HG03457 (cell line): ENCODE measurements around the gene MRE11.
A peak's percentile ranks its signal among the peaks of the same experiment; 100 is the strongest.

Experiments
- ATAC-seq: cut with Tn5 transposase; IDR thresholded peaks from one replicate; pipeline ENCODE4 v1.9.1; 2021; ENCODE audit warnings: moderate number of reproducible peaks; ENCODE audit not compliant: unreplicated experiment

Gene MRE11

DNA sequence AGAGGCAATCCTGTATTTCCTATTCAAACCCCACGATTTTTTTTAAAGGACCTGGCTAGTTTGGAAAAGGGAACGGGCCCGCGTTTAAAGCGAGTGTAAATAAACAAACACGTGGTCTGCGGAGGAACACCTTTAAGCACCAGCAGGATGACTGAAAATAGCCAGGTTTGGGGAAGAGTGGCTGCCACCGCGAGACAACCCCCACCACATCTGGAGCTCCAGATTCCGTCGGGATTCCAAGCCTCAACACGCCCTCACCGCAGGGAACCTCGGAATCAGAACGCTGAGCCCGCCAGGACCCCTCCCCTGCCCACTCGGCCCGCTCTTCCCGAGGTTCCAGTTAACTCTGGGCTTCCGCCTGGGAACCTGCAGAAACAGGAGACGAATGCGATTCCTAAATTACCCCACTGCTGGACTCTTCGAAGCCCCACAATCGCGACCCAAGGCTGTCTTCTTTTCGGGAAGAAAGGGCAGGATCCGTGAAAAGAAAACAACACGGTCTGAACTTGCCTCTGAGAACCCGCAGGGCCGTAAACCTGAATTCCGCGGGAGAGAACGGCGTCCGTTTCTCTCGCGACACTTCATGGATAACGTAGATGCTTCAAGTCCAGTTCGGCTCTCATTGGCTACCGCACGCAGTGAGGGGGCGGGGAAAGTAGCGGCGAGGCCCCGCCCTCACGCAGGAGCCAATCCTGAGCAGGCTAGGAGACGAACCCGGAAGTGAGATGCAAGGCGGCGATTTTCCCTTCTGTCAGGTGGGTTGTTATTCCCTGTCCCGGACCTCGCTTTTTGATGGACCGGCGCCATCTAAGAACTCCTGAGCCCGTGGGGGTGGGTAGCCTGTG lies at the start of gene MRE11, which contains the start of gene ANKRD49:
MRE11 (minus strand) TSS at position 564 of the 845 bp plus-strand sequence. CDS start 1,043 bp downstream, outside the sequence.
ANKRD49 (plus strand) TSS at position 704 of the 845 bp plus-strand sequence. CDS start 2,710 bp downstream, outside the sequence.
- ATAC-seq = peak; percentile 100

DNA sequence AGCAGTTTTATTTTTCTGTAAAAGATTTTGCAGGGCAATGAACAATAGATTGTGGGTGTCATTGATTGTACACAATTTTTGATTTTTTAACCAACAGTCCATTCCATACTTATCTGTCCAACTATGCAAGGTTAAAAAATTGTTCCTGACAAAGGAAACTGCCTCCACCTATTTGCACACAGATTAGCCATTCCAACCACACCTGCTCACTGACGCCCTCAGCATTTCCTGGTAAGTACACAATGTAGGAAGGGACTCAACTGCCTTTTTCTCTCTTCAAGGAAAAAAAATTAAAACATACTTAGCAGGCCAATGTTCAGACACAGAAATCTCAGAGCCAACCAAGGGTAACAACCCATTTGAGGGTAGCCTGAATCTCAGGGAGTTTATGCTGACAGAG lies 45.8 kb upstream of the MRE11 start:
- no peak for ATAC-seq

DNA sequence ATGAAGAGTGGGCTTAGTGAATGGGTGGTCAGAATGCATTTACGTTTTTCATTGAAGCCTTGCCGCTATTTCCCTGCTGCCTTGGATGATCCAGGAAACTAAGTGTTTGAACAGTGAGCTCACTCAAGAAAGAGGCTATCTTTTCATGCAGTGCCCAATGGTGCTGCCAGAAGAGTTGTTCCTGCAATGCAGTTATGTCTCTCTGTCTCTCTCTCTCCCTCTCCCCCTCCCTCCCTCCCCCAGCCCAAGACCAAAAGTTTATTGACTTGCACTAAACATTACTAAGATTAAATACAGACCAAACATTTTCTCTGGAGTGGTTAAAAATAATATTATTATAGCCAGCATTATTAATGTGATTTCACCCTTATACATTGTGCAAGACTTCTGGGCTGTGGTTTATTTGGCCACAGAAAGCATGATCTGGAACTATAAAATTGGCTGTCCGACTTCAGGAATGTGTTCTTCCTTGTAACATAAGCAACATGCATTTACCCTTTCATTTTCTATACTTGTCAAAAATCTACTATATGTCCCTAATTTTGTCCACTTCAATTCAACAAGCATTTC lies 43.5 kb upstream of the MRE11 start:
- no peak for ATAC-seq

DNA sequence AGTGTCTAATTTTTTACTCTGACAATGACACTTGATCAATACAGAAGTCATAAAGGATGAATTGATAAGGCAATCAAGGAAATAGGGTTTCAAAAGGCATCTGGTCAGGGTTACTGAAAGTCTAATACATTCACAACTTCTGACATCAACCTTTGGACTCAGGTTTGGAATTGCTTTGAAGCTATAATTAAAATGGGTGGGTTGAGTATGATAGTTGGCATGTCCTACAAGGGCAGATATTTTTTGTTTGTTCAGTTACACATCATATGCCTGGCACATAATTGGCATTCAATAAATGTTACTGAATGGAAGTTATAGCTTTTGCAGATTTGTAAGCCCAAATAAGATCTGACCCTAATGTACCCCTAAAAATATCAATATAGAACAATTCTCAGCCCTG lies 42.7 kb upstream of the MRE11 start:
- no peak for ATAC-seq

DNA sequence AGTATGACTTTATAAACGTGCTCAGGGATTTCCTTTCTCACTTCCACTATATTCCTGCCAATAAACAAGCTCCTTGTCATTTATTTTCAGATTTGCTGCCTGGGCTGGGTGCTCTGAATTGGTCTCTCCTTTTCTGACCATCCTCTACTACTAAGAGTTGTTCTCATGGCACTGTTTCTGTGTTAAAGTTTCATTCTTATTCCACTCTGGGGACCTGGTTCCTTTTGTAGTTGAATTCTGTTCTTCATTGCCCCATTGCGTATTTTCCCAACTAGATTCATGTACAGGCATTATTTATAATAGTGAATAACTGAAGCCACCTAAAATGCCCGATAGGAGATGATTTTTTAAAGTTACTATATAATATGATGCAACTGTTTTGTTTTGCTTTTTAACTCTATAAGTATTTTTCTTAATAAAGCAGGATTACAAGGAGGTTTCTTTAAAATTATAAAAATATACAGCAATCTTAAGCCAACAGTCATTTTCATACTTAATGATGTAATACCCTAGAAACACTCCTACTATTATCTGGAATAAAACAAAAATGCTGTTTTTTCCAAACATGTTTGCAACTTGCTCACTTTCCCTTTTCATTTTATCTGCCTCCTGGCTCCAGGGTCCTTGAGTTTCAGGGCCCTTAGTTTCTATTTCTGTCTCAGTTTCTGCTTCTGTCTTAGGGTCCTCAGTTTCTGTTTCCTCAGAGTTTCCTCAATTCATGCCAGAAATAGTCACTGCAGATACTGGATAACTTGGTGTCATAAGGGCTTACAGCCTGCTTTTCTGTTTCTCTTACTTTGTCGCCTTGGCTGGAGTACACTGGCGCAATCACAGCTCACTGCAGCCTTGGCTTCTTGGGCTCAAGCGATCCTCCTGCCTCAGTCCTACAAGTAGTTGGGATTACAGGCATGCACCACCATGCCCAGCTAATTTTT lies 40.3 kb upstream of the MRE11 start:
- no peak for ATAC-seq

DNA sequence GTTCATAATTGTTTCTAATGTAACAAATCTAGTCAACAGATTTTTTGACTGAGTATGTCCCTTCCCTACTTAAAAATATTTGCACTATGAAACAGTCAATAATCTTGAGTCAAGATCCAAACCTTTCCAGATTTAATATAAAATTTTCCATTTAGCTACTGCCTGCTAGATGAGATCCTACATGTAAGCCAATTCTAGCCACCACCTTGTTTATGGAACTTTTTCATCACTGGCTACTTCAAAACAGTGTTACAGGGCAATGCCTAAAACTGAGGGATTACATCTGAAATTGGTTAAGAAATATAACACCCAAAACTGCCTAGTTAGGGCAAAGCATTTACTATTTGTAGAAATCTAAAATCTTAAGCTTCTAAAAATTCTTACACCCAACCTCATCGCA lies 39.6 kb upstream of the MRE11 start:
- ATAC-seq = no peak

DNA sequence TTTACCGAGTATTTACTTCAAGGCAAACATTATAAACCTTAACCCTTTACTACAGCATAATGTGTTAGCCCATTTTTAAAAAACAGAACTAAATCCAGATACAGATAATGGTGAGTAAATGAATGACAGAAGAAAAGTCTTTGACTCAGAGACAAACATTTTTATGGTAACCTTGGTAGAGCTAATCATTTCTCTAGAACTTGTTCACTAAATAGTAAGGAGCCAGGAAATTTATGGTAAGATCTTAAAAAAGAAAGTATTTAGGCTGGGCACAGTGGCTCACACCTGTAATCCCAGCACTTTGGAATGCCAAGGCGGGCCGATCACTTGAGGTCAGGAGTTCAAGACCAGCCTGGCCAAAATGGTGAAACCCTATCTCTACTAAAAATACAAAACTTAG lies 38.6 kb upstream of the MRE11 start:
- no peak for ATAC-seq

DNA sequence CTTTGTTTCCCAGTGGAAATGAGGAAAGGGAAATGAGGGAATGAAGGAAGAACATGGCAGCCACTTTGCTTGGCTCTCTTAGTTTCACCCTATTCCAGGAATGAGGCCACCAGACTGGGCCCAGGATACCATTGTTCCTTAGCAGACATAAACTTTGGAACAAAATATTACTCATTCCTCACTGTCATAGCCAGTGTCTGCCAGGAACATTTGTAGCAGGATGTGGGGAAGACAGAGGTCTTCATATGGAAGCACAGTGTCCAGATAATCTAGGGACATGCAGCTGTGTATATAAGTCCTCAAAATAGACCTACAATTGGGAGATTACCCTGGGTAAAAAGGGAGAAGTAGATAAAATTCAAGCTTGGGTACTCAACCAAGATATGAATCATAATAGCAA lies 34.9 kb upstream of the MRE11 start:
- ATAC-seq = no peak

DNA sequence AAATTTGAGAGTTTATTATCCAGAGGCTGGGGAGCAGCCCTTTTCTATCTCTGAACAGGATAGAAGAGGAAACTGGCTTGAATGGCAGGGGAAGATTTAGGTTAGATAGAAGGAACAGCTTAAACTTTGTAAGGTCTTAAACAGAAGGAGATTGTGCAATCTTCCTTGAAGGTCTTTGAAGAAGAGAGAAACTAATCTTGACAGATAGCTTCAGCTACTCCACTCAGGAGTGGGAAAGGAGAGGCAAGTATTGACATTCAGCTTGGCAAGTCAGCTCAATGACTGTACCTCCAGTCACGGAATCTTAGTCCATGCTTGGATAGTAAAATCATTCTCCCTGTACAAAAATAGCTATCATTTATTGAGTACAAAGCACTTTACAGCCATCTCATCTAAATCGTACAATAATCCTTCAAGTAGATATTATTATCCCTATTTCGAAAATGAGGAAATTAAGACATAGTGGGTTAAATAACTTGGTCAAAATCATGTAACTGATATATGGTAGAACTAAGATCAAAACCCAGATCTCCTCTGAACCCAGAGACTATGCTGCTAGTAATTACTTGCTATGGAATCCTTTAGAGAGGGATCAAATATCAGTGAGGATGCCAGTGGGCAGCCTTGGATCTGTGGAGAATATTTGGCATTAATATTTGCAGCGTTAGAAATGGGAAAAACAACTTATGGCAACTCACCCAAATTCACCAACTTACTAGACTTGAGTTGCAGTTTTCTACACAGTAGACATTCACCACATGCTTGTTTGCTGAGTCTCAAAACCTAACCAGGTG lies 33.2 kb upstream of the MRE11 start:
- no peak for ATAC-seq

DNA sequence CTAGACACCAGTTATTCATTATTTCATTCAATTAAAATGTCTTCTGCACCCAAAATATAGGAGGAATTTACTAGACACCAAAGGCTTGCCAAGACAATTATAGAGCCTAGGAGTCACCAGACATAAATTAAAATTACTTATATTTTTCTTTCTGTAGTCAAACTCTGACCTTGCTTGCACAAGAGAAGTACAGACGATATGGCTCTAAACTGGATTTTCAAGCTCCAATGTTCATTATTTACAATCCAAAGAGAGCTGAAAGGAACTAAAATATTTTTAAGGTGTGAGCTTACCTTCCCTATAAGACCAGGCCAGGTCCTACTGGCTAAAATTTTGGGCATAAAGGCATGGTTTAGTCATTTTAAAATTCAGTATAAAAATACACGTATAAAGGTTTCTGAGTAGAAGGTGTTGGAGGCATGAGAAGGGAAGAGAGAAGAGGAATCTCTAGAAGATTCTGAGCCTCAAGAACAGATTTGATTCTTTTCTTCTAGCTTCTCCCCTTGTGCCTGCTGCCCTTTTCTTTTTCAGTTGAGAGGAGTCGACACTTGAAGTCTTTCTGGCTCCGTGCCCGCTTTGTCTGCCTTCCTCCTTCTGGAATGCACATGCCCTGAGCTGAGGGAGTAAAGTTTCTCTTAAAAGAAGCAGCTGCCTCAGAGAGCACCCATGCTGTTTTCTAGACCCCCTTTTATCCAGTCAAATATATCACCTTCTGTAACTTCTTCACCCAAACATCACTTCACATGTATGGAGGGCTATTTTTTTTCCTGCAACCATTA lies 32.1 kb upstream of the MRE11 start:
- no peak for ATAC-seq

DNA sequence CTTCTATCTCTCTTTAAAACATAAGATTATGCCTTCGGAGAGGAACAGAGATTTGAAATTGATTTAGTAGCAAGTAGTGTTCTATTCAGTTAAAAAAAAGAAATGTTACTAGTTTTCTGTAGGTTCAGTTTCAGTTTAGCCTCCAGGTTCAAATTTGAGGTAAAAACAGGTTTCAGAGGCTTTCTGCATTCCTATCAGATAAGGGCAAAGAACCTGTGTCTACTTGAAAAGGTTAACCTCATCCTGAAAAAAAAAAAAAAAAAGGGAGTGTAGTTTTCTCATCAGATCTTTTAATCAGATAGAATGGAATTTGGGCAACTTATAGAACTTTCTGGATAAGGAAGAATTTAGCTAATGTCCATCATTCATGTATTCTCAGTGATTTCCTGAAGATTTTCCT lies 30.7 kb upstream of the MRE11 start:
- no peak for ATAC-seq

DNA sequence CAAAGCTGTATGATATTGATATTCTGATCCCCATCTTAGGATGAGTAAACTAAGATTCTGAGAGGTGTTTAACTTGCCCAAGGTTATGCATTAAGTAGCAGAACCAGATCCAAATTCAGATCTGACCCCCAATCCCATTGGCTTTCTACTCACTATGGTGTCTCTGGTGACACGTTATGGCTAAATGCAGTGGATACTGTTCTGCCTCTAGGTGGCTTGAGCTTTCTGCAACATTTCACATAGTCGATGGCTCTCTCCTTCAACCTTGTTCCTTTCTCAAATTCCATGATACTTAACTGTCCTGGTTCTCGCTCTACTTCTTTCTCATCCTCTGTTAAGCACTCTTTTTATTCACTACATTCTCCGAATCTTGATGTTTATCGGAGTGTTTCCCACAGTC lies 28.0 kb upstream of the MRE11 start:
- ATAC-seq = no peak

DNA sequence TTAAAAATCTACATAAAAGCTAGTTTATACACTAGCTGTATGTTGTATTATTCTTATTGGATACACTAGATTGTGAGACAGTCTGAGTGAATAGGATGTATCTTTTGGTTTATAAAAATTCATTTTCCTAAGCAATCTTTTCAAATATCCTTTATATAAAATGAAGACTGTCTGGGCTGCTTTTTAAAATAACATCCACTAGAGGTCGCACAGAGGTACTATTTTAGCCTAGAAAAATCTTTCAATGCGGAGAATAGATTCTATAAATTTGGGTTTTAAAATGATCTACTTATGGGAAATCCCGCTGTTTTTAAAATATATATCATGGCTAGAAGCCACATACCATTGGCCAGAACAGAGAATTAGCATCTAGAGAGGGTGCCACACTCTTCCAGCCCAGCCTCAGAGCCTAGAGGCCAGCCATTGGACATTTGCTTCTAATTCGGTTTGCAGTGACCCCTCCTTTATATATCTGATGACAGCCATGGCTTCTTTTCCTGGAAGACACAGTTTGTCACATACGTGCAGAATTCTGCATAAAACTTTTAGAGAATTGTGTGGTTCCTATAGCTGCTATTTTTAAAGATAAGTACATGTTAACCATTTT lies 25.9 kb upstream of the MRE11 start:
- no peak for ATAC-seq

DNA sequence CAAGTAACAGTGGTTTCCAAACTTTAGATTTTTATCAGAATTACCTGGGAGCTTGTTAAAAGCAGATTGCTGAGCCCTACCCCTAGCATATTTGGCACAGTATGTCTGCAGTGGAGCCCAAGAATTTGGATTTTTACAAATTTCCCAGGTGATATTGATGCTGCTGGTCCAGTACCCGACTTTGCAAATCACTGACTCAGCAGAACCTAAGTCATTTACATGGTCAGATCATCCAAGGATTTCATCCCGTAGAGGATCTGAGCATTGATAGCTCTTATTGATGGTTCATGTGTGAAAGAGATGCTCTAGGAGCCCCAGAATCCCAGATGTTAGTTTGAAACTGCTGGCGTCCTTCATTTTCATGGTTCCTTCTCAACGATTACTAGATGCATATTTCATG lies 24.7 kb upstream of the MRE11 start:
- ATAC-seq = no peak

DNA sequence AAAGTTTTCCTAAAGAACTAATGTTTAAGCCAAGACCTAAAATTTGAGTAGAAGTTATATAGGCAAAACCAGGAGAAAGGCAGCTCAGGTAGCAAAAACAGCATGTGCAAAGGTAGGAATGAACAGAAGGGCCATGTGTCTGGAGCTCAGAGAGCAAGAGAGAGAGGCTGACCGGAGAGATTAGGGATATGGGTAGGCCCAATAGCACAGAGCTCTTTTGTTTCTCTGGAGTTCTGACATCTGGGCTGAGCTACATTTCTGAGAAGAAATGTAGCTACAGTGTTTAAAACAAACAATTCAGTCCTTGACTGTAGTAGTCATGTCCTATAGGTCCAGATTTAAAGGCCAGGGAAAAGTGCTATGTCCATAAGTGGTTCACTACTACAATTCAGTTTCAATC lies 23.1 kb upstream of the MRE11 start:
- no peak for ATAC-seq

DNA sequence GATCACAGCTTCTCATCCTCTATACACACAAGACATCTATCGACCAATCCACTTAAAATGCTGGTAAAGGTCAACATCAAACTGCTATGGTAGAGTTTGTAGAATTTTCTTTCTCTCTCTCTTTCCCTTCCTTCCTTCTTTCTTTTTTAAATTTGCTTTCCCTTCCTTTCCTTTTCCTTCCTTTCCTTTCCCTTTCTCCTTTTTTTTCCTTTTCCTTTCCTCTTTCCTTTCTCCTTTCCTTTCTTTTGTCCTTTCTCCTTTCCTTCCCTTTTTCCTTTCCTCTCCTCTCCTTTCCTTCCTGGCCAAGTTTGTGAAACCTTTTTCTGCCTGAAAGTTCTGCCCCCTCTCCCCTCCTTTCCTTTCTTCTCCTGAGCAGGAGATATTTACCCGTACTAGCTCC lies 21.8 kb upstream of the MRE11 start:
- ATAC-seq = no peak

DNA sequence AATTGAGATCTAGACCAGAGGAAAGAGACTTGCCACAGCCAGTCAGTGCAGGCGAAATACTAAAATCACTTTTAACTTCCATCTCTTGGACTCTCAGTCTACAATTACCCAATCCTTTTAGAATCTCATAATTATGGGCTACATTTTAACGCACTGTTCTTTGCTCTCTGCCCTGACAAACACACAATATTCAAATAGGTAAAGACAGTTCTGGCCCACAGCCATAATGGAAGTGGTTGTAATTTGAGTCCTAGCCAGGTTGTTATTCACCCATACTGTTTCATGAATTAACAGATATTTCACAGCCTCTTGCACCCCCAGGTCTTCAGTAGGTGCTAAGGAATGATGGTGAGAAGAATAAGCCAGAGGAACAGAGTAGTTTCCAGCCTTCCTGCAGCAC lies 19.4 kb upstream of the MRE11 start:
- ATAC-seq = no peak

DNA sequence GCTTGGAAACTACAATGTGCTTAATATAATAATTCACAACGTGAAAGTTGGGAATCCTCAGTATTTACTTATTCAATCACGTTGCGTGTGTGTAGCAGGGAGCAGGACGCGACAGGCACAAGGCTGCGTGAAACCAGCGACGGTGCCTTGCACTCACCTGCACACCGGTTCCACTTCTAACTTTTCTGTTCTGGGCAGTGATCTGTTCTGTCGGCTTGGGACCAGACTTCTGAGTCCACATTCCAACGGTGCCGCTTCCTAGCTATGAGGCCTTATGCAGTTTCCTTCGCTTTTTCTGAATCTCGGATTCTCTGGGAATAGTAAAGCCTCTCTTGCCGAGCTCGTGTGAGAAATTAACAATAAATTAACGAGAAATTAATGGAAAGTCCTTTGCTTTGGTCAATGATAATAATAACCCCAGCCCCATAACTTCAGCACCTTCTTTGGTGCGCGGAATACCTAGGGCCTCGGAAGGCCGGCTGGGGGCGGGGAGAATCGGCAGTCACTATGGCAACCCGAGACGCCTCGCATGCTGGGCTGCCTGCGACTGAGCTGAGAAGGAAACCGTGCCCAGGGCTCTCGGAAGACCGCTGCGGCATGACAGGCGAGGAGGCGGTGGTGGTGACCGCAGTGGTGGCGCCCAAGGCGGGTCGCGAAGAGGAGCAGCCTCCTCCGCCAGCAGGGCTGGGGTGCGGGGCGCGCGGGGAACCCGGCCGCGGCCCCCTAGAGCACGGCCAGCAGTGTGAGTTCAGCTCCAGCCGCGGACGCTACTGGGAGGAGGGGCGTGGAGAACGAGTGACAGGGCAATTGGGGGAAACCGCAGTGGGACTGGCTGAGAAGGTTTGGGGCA lies 18.5 kb upstream of the MRE11 start, which contains the start of gene C11orf97:
C11orf97 (plus strand) TSS at position 530 of the 850 bp plus-strand sequence; CDS start at position 598, 68 bp downstream.
- ATAC-seq = peak; percentile 84
